COLO668 (cell line): ENCODE measurements around the gene HEATR3.

Experiments used
- DNase-seq: peaks from one replicate; lab custom pipeline; 2025; ENCODE audit not compliant: unreplicated experiment; lab: John Stamatoyannopoulos, UW

HEATR3 gene

DNA sequence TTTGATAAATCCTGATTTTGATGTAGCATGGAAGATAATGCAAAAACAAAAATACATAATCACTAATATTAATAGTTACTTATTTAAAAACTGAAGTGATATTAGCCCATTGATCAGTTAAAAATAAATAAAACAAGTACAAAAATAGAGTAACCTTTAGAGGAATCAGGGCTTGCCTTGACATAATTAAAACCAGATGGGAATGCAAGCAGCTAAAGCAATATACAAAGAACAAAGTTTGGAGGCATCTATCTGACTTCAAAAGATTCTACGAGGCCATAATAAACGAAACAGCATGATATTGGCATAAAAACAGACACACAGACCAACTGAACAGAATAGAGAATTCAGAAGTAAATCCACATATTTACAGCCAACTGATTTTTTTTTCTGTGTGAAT is 15.0 kb upstream of the HEATR3 start:
- DNase-seq, result no peak

DNA sequence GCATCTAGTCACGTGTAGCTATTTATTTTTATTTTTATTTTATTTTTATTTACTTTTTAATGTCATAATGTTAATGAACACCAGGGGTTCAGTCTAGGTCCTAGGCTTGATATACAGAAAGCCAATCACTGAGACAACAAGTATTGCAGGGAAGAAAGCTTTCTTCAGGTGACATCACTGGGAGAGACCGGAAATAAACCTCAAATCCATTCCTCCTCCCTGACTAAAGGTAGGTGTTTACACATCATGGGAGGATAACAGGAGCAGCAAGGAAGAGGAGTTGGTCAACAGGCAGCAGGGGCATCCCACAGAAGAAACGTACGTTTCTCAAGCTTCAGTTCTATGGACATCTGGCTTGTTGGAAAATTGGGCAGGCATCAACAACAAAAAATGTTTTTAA is 9.5 kb upstream of the HEATR3 start:
- no peak for DNase-seq

DNA sequence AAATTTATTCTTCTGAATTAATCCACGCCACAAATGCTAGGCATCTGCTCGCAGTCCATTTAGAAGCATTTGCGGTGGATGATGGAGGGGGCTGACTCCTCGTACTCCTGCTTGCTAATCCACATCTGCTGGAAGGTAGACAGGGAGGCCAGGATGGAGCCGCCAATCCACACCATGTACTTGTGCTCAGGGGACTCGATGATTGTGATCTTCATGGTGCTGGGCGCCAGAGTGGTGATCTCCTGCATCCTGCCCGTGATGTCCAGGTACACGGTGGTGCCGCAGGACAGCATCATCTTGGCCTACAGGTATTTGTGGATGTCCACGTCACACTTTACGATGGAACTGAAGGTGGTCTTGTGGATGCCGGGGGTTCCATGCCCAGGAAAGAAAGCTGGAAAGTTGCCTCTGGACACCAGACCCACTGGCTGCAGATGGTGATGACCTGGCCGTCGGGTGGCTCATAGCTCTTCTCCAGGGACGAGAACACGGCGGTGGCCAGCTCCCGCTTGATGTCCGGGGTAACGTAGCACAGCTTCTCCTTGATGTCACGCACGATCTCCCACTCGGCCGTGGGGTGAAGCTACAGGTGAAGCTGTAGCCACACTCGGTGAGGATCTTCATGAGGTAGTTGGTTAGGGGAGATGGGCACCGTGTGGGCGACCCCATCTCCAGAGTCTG is 7.5 kb upstream of the HEATR3 start:
- no peak for DNase-seq

DNA sequence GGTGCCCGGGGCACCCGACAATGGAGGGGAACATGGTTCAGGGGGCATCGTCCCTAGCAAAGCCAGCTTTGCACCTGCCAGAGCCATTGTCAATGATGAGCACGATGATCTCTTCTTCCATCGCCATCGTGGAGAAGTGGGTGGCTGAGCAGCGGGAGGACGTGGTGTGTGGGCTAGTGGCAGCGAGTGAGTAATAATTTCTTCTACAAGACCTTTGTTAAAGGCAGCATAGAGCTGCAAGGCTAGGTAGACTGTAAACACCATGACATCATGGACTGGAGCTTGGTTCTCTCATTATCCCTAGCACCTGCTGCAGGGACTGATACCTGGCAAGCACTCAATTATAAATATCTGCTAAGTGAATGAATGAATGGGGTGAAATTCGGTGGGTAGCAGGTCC is 6.7 kb upstream of the HEATR3 start:
- DNase-seq, result no peak

DNA sequence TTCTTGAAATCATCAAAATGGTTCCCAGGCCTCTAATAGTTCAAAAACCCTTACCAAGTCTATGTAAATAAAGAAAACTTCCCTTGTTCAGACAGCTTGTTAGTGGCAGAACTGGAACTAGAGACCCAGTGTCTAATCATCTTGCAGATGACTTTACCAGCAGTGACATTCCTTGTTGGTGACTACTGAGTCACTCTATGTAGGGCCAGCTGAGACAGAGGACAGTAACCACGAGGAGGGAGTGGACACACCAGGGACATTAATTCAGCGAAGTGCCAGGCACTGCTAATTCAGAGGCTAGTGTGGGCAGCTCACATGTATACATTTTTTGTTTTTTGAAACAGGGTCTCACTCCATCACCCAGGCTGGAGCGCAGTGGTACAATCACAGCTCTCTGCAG is 6.1 kb upstream of the HEATR3 start:
- no peak for DNase-seq

DNA sequence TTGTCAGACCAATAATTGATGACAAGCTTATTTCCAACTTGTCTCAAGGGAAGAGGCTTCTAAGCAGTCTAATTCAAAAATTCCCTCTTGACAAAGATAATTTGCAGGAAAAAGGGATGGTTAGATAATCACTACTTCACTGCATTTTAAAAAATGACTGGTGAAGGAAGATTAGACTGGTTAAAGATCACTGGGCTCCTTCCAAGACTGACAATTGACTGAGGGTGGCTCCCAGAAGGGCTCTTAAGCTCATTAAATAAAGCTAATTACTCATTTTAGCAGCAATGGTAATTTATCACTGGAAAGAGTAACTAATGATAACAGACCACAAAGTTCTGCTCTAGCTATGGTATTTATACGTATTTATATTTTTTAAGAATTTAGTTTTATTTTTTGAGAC is 4.4 kb upstream of the HEATR3 start:
- DNase-seq, result no peak

DNA sequence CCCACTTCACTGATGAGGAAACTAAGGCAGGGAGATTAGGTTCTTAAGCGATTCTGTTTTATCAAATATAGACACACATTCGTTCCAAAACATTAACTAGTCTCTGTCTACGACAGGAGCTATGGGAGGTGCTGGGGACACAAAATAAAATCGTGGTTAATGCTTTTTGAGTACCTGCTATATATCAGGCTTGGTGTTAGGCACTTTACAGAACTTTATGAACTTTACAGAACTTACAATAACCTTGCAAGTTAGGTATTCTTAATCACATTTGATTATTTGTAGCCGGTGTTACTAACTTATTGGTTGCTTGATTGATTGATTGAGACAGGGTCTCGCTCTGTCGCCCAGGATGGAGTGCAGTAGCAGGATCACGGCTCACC is 538 bp upstream of the HEATR3 start:
- DNase-seq, result no peak

DNA sequence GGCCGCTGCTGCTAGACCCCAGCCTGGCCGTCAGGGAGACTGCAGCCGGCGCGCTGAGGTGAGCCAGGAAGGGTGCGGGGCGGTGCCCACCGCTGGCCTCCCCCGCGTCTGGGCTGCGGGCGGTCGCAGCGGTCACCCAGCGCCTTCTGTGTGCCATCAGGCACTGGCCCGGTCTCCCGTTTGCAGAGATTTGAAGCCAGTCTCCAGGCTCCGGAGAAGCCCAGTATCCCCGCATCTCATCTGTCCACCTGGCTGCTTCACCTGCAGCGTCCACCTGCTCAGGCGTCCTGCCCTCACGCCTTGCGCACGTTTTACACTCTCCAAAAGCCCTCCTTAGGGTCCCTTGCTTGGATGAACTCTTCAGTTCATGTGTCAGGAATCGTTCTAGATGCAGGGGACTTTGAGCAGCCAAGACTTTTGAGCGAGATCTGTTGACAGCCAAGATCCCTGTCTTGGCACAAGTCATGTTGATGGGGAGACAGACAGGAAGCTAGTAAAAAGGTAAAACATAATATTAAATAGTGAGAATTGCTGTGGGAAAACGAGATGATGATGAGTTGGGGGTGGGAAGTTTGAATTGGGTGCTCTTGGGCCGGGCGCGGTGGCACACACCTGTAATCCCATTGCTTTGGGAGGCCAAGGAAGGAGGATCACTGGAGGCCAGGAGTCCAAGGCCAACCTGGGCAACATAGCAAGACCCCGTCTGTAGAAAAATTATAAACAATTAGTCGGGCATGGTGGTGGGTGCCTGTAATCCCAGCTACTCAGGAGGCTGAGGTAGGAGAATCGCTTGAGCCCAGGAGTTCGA is 916 bp downstream of the HEATR3 start:
- no peak for DNase-seq

DNA sequence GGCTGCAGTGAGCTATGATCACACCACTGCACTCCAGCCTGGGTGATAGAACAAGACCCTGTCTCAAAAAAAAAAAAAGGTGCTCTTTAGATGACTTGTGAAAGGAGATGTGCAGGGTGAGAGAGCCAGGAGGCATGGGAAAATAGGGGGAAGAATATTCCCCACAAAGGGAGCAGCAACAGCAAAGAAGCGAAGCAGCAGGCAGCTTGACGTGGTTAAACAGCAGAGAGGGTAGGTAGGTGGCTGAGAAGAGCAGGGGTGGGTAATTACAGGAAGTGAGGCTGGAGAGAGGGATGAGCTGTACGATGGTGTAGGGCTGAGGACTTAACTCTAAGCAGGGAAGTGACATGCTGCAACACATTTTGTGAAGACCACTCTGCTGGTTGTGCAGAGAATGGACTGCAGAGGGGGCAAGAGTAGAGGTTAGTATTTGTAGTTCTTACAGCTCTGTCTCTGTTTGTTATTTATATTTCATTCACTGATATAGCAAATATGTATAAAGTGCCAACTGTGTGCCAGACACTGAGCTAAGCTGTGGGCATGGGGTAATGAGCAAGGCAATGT is 1.6 kb downstream of the HEATR3 start:
- peak; percentile 5 for DNase-seq

DNA sequence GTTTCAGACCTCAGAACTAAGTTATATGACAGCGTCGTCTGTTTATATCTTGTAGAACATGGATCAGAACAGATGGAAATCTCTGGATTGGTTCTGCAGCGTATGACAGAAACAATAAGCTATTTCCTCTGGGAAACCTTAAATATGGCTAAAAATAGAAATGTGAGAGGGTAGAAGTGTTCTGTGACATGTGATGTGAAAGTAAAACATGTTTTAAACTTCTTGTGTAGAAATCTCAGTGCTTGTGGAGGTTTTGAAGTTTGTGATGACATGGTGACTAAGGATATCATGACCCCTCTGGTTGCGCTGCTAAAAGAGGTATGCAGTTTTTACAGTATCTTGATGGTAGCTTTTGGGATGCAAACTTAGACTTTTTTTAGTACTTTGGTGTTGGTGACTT is 2.8 kb downstream of the HEATR3 start:
- no peak for DNase-seq

DNA sequence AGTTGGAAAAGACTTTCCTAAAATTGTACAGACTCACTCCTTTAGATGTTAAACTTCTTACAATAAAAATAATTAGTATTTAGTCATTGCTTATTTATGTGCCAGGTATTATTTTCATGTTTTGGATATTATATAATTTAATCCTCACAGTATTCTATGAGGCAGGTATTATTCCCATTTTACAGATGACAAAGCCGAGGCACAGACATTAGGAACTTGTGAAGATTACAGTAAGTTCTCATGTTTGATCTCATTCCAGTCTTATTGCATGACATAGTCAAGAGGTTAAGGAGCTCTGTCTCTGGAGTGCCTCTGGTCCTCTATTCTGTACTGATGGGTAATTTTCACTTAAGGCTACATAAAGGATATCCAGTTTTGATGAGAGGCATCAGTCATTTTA is 3.3 kb downstream of the HEATR3 start:
- no peak for DNase-seq

DNA sequence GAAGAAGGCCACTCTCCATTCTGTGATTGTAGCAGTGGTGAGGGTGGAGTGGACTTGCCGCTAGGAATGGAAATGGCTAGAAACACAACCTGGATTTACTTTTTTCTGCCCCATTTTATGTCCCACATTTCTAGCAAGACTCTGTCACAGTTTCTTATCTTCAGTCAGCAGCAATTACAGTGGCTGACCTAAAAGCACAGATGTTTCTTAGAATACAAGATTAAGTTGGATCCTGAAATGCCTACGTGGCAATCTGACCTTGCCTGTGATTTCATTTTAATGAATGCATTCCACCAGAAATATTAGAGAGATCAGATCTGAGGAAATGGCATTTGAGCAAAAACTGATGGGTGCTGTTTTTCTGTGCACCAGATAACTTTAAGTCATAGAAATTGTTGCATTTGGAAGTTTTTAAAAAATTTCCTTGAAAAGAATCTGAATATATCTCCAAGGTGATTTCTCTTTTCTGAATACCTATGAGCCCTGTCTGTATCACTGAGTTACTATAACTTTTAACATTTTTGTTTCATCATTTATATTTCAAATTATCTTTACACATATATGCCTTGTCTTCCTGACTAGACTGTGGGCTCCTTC is 5.4 kb downstream of the HEATR3 start:
- DNase-seq, result no peak

DNA sequence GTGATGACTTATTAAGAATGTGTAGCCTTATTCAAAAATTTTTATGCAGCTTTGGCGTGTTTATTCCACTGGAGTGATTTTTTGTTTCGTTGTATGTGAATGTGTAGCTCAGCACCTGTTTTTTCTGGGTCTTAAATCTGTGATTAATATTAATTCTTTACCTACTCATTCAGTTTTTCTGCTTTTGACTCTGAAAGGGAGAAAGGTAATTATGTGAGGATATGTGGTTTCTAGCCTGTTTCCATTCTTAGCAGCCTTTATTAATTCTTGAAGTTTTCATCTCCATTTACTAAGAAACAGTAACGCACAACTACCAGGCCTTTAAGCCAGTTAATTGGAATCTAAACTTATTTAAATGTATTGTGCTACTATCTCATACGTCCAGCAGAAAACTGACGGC is 7.0 kb downstream of the HEATR3 start:
- DNase-seq, result no peak

DNA sequence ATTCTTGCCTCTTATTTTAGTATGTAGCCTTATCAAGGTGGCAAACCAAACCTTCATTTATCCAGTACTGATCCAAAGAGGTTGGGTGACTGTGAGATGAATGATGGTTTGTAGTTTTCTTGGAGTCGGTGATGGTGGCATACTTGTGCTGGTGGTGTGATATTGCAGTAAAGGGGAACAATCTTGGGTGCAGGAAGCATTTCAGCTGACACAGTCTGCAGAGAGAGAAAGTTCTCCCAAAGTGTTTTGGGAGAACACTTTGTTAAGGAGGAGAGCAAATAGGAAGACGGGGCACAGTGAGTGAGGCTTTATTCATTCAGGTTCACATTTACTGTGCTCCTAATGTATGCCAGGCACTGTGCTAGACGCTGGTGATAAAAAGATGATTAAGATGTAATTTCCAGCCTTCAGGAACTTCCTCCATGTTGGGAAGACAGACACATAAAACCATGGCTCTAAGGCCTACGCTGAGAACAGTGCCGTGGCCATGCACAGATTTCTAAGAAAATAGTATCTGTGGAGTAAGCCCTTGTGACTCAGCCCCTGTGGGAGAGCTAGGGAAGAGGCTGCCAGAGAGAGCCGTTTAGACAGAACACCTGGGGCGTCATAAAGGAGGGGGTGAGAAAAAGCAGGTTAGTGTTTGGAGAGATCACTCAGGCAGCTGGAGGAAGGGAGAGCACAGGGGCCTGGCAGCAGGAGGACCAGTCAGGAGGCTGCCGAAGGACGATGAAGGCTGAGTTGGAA is 13.8 kb downstream of the HEATR3 start:
- no peak for DNase-seq

DNA sequence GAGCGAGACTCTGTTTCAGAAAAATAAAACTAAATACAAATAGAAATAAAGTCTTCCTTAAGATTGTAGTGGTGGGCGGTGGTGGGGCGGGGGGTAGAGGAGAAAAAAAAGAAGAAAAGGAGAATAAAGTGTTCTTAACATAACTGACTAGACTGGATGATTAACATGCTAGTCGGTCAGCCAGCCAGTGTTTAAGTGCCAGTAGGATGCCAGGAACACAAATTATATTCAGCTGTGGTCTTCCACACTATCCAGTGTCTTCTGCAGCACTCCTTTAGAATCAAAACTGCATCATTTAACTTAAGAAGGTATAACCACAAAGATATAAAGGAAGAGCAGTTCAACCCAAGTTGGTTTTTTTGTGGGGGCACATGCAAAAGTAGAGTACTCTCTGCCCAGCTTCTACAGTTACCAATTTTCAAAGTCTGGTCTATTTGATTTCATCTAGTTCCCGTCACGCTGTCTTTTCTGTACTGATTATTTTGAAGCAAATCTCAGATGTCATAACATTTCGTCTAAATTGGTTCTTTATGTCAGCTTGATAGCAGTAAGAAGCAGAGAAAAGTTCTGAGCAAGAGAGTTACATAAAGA is 15.8 kb downstream of the HEATR3 start:
- DNase-seq, result no peak

DNA sequence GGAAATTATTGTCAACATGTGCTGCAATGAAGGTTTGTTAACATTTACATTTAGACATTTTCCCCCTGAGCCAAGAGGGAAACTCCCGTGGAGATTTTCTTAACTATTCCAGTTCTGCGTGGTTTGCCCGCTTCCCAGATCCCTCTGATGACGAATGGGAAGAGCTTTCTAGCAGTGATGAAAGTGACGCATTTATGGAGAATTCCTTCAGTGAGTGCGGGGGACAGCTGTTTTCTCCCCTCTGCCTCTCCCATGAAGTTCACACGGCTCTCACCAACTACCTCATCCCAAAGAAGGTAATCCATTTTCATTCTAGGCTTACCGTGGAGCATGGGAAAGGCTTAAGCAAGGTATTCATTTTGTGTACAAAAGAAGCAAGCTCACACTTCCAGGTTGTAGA is 18.2 kb downstream of the HEATR3 start:
- no peak for DNase-seq

DNA sequence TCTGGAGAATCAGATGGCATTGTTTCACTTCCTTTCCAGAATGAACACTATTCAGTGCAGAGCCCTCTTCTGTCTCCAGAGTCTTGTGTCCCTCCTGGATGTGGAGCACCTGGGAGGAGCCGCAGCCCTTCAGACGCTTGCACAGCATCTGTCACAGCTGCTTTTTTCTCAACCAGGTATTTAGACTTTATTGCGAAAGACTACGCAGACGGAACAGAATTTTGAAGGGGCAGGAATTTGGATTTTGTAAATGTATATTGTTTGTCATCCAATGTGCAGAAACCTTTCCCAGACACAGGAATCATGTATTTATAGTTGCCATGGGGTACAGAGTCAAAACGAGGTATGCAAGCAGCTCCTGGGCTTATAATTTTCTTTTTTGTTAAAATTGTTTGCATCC is 20.4 kb downstream of the HEATR3 start:
- DNase-seq, result no peak

DNA sequence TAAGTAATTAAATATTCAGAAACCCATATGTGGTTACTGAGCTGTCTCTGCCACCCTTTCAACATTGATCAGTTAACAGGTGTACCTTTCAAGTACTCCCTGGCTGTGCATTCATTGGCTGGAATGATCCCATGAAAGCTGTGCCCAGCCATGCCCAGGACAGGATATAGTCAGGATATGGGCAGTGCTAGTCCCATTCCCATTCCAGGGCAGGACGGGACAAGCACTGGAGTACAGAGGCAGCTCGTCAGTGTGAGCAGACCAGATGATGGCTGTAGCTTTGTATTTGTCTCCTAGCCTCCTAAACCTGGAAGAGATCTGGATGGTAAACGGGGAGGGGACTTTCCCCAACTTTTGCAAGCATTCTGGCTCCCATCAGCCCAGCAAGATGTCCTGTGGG is 22.5 kb downstream of the HEATR3 start:
- DNase-seq, result no peak

DNA sequence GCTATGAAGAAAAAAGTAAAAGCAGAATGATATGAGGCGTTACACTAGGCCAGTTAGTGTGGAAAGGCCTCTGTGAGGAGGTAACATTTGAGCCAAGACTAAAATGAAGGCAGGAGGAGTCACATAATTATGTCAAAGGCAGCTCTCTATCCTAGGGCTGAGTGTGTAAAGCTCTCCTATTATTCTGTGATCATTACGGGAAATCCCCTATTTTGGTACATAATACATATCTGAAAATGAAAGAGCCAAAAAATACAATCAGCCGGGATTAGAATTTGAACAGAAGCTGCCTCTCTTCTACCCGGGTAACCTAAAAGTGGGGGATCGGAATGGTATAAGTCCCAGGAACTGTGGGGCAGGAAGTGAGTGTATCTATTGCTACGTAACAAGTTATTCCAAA is 27.1 kb downstream of the HEATR3 start:
- no peak for DNase-seq

DNA sequence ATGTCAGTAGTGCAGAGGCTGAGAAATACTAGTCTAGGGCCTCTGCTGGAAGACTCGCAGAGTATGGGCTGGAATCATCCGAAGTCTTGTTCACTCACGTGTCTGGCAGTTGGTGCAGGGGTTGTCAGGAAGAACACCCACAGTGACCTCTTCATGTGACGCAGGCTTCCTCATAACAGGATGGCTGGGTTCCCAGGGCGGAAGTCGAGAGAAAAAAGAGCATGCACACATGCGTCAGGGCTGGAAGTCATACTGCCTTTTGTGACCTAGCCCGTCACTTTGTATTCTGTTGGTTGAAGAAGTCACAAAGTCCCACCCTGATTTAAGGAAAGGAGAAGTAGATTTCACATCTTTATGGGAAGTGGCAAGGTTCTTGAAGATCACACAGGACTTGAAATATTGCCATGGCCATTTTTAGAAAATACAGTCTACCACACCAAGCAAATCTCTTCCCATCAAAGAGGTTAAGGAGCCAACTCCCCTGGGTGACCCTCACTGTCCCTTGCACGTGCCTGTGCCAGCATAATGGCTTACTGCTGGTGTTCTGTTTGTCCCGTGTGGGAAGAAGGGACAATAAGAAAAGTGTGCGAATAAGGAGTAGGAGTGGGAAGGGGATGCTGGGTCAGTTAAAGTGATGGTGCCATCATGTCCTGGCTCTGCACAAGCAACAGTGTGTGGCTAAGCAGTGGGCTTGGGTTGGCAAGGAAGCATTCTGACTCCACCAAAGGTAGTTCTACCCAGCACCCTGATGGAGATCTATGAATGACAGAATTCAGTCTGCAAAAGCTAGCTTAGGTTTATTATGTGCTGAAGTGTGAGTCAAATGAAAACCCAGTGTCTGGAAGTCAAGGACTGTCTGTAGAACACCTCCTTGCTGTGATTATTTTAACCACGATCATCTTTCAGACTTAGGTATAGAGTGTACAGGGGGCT is 28.1 kb downstream of the HEATR3 start:
- no peak for DNase-seq
